ENCODE results near the gene ATG9A.

Gene ATG9A

GRCh38 chr2:219175486-219175885, 54.0 kb downstream of the ATG9A start:
- Histone ChIP-seq H3K27me3 (no peaks in the 10 kb centered on the region), H3K27ac (peak overlapping the region in 7 of 11 experiments; percentile 93 to 99 (median 98); a peak in 7 of 22 replicates), H3K4me1 (peaks cover 35 to 62% (median 42%) of the 10 kb centered on the region in 10 experiments), H3K4me3 (peak overlapping the region; percentile 75 to 89 (median 82); a peak in 19 of 20 replicates), H3K4me2 (peak overlapping the region; percentile 78 to 98 (median 94)), H3K9ac (peak overlapping the region; percentile 87 to 97 (median 91); a peak in 21 of 22 replicates), H3K9me3 (replicated peaks in 1 of 11) (no peaks in the 10 kb centered on the region), H3K36me3 (peaks cover 46 to 62% (median 53%) of the 10 kb centered on the region in 11 experiments), H4K20me1 (peaks cover 19 to 73% (median 42%) of the 10 kb centered on the region in 11 experiments; a peak in 17 of 22 replicates)
- TF ChIP-seq Cebpa-rat (IDR thresholded peaks at IDR 0.05), result no peak

- Histone ChIP-seq H3K4me1 (peaks cover 30 to 55% (median 35%) of the 10 kb centered on the region in 10 experiments), H3K27ac (no peak overlapping the region), H3K9ac (peak overlapping the region in 8 of 11 experiments; percentile 18 to 97 (median 88); a peak in 10 of 22 replicates), H3K4me3 (peak overlapping the region in 1 of 10 experiments; percentile 89; a peak in 2 of 20 replicates), H3K9me3 (replicated peaks in 1 of 11) (no peaks in the 10 kb centered on the region), H3K27me3 (no peaks in the 10 kb centered on the region), H4K20me1 (peaks cover 12 to 68% (median 36%) of the 10 kb centered on the region in 11 experiments; a peak in 16 of 22 replicates), H3K4me2 (peak overlapping the region in 9 of 11 experiments; percentile 13 to 98 (median 93); a peak in 12 of 22 replicates), H3K36me3 (peaks cover 39 to 58% (median 46%) of the 10 kb centered on the region in 11 experiments)
- TF ChIP-seq Cebpa-rat (IDR thresholded peaks at IDR 0.05), result no peak
Measured at GRCh38 chr2:219174801-219175200, 54.6 kb downstream of the ATG9A start.

- H3K36me3 ChIP-seq, result peaks cover 35 to 53% (median 42%) of the 10 kb centered on the region in 11 experiments
- no peak overlapping the region for H3K27ac ChIP-seq
Measured at GRCh38 chr2:219174146-219174545, 55.3 kb downstream of the ATG9A start.

GRCh38 chr2:219173176-219173575, 56.3 kb downstream of the ATG9A start:
- no peaks in the 10 kb centered on the region for H3K9me3 ChIP-seq (replicated peaks in 1 of 11)
- peaks cover 35 to 53% (median 42%) of the 10 kb centered on the region in 11 experiments for H3K36me3 ChIP-seq
- H3K27ac ChIP-seq, result no peak overlapping the region
- peaks cover 18 to 46% (median 25%) of the 10 kb centered on the region in 10 experiments for H3K4me1 ChIP-seq
- no peaks in the 10 kb centered on the region for H3K27me3 ChIP-seq
- peak overlapping the region in 5 of 11 experiments; percentile 5 to 97 (median 52); a peak in 3 of 22 replicates for H3K9ac ChIP-seq
- H3K4me2 ChIP-seq, result no peak overlapping the region; a peak in 1 of 22 replicates
- H3K4me3 ChIP-seq, result no peak overlapping the region
- peaks cover 0 to 57% (median 24%) of the 10 kb centered on the region in 11 experiments; a peak in 15 of 22 replicates for H4K20me1 ChIP-seq
- no peak for TF ChIP-seq Cebpa-rat (IDR thresholded peaks at IDR 0.05)

More at GRCh38 chr2:219174146-219174545, 55.3 kb downstream of the ATG9A start:
- no peak for TF ChIP-seq Cebpa-rat (IDR thresholded peaks at IDR 0.05)
- Histone ChIP-seq H3K9me3 (replicated peaks in 1 of 11) (no peaks in the 10 kb centered on the region), H3K27me3 (no peaks in the 10 kb centered on the region), H3K9ac (peak overlapping the region in 7 of 11 experiments; percentile 16 to 97 (median 43); a peak in 10 of 22 replicates), H3K4me2 (peak overlapping the region in 3 of 11 experiments; percentile 91 to 94 (median 94); a peak in 5 of 22 replicates), H3K4me3 (0 out of 20 replicates have a peak overlapping the region, but pooled peaks of 1 of the 10 experiments have one; percentile 89), H4K20me1 (peaks cover 6 to 62% (median 29%) of the 10 kb centered on the region in 11 experiments; a peak in 16 of 22 replicates), H3K4me1 (peaks cover 24 to 49% (median 29%) of the 10 kb centered on the region in 10 experiments)

GRCh38 chr2:219172231-219173154, 56.9 kb downstream of the ATG9A start:
- Histone ChIP-seq H3K27me3 (no peaks in the 10 kb centered on the region), H4K20me1 (peaks cover 0 to 57% (median 24%) of the 10 kb centered on the region in 11 experiments; a peak in 15 of 22 replicates), H3K36me3 (peaks cover 35 to 53% (median 42%) of the 10 kb centered on the region in 11 experiments), H3K4me2 (no peak overlapping the region), H3K4me1 (peaks cover 17 to 46% (median 24%) of the 10 kb centered on the region in 10 experiments), H3K27ac (no peak overlapping the region), H3K9me3 (replicated peaks in 1 of 11) (no peaks in the 10 kb centered on the region), H3K9ac (peak overlapping the region in 6 of 11 experiments; percentile 7 to 58 (median 36); a peak in 7 of 22 replicates), H3K4me3 (no peak overlapping the region)
- no peak for TF ChIP-seq Cebpa-rat (IDR thresholded peaks at IDR 0.05)

- H3K27ac ChIP-seq, result no peak overlapping the region
- H3K27me3 ChIP-seq, result no peaks in the 10 kb centered on the region
- no peak for TF ChIP-seq Cebpa-rat (IDR thresholded peaks at IDR 0.05)
- peaks cover 11 to 46% (median 19%) of the 10 kb centered on the region in 10 experiments for H3K4me1 ChIP-seq
- H3K9ac ChIP-seq, result peak overlapping the region in 1 of 11 experiments; percentile 58; a peak in 1 of 22 replicates
- H3K4me2 ChIP-seq, result peak overlapping the region in 1 of 11 experiments; percentile 38; a peak in 1 of 22 replicates
- H3K9me3 ChIP-seq (replicated peaks in 1 of 11), result no peaks in the 10 kb centered on the region
- H3K36me3 ChIP-seq, result peaks cover 35 to 63% (median 42%) of the 10 kb centered on the region in 11 experiments
- no peak overlapping the region for H3K4me3 ChIP-seq
- peaks cover 0 to 57% (median 24%) of the 10 kb centered on the region in 11 experiments; a peak in 15 of 22 replicates for H4K20me1 ChIP-seq
Measured at GRCh38 chr2:219171231-219171651, 58.2 kb downstream of the ATG9A start.

- Histone ChIP-seq H3K27ac (no peak within 1 kb of the TSS), H3K9me3 (replicated peaks in 1 of 11) (no peaks in the 10 kb centered on the region), H3K4me1 (peaks cover 1 to 38% (median 8%) of the 10 kb centered on the region in 10 experiments; a peak in 19 of 20 replicates), H3K9ac (peak within 1 kb of the TSS in 1 of 11 experiments; percentile 6; a peak in 2 of 22 replicates), H3K36me3 (peaks cover 35 to 65% (median 39%) of the 10 kb centered on the region in 11 experiments), H4K20me1 (peaks cover 0 to 48% (median 22%) of the 10 kb centered on the region in 11 experiments; a peak in 14 of 22 replicates), H3K27me3 (no peaks in the 10 kb centered on the region), H3K4me2 (no peak within 1 kb of the TSS), H3K4me3 (no peak within 1 kb of the TSS)
- TF ChIP-seq Cebpa-rat (IDR thresholded peaks at IDR 0.05), result no peak
Measured at GRCh38 chr2:219169930-219170654, 59.3 kb downstream of the ATG9A start, which contains the start of gene SLC23A3. Gene SLC23A3, minus strand, starts transcription at chr2:219170029. Its CDS starts 45 bp downstream, at chr2:219169984.
